H1 (cell line): ENCODE results near the gene CCNY. TPM values are rescaled to one million over a fixed set of nuclear protein-coding genes. Genes with fewer than 3 reads are reported as not detected.

Experiments
- CTCF ChIA-PET: fragments of 300-600 bp; sonication (Branson Sonifier 250); formaldehyde crosslinking; loops from one replicate; lab custom pipeline; 2021; ENCODE audit not compliant: partially characterized antibody; lab: Charles Lee
- POLR2A ChIA-PET: fragments of 300-600 bp; sonication (Branson Sonifier 250); formaldehyde crosslinking; loops from one replicate; lab custom pipeline; 2021; ENCODE audit warnings: inconsistent platforms; ENCODE audit not compliant: partially characterized antibody; lab: Charles Lee
- DNase-seq, 2 experiments: peaks; one replicate each; pipeline versions ENCODE4 v3.0.0 to v3.0.0-alpha.2; 2010 to 2022; ENCODE audit warnings: low spot score in 2 of 2, low read depth in 1 of 2, mixed read lengths in 1 of 2
- FAIRE-seq: peaks from 2 replicates; lab custom pipeline; 2011; peaks lifted over from hg19 to GRCh38; lab: Jason Lieb, UNC
- H2AFZ ChIP-seq: 2 replicates; pipeline ENCODE4 v1.8.1; 2012; ENCODE audit warnings: low read length, inconsistent platforms
- H2AK5ac ChIP-seq: 2 replicates; pipeline ENCODE4 v1.6.1; 2013; ENCODE audit warnings: low read depth, low read length
- H2BK120ac ChIP-seq: replicated peaks from 2 replicates; pipeline ENCODE3; 2013; ENCODE audit warnings: low read depth, low read length, inconsistent platforms
- H2BK12ac ChIP-seq: 2 replicates; pipeline ENCODE4 v1.6.1; 2013; ENCODE audit warnings: low read depth, low read length
- H2BK15ac ChIP-seq: 2 replicates; pipeline ENCODE4 v1.6.1; 2013; ENCODE audit warnings: low read length
- H2BK20ac ChIP-seq: 2 replicates; pipeline ENCODE4 v1.6.1; 2013; ENCODE audit warnings: low read length
- H2BK5ac ChIP-seq: 2 replicates; pipeline ENCODE4 v1.6.1; 2013; ENCODE audit warnings: low read depth, low read length
- H3K14ac ChIP-seq: 2 replicates; pipeline ENCODE4 v1.6.1; 2013; ENCODE audit warnings: inconsistent platforms; ENCODE audit not compliant: insufficient read length
- H3K18ac ChIP-seq: 2 replicates; pipeline ENCODE4 v1.6.1; 2013; ENCODE audit warnings: low read length; ENCODE audit errors: extremely low read depth
- H3K23ac ChIP-seq: 2 replicates; pipeline ENCODE4 v1.6.1; 2013; ENCODE audit warnings: inconsistent platforms; ENCODE audit not compliant: insufficient read length
- H3K23me2 ChIP-seq: 2 replicates; pipeline ENCODE4 v1.6.1; 2013; ENCODE audit warnings: low read depth, low read length
- H3K27ac ChIP-seq: 2 replicates; pipeline ENCODE4 v1.6.1; 2011; ENCODE audit warnings: low read depth, low read length, inconsistent platforms
- H3K27me3 ChIP-seq, 4 experiments: replicated peaks in 1 of 4; 1 replicate in 1 of 4; 2 replicates in 3 of 4; pipeline versions ENCODE4 v1.6.1 to v1.8.1; 2011 to 2013; ENCODE audit warnings: low read length in 3 of 4, mild to moderate bottlenecking in 3 of 4, inconsistent platforms in 2 of 4, mixed read lengths in 2 of 4, moderate library complexity in 1 of 4; ENCODE audit not compliant: control insufficient read depth in 3 of 4, insufficient read depth in 3 of 4; ENCODE audit errors: extremely low read depth in 1 of 4
- H3K36me3 ChIP-seq, 4 experiments: 2 replicates each; pipeline versions ENCODE4 v1.6.1 to v1.8.1; 2011 to 2013; ENCODE audit warnings: mild to moderate bottlenecking in 4 of 4, low read length in 3 of 4, moderate library complexity in 2 of 4, control low read depth in 1 of 4, inconsistent platforms in 1 of 4; ENCODE audit not compliant: insufficient read depth in 4 of 4, control insufficient read depth in 2 of 4
- H3K4ac ChIP-seq: replicated peaks from 2 replicates; pipeline ENCODE3; 2013; ENCODE audit warnings: low read length, low read depth, mixed read lengths, inconsistent platforms; ENCODE audit not compliant: insufficient read length
- H3K4me1 ChIP-seq, 4 experiments: replicated peaks in 1 of 4; 1 replicate in 1 of 4; 2 replicates in 3 of 4; pipeline versions ENCODE4 v1.6.1 to v1.8.1; 2011 to 2013; ENCODE audit warnings: low read length in 3 of 4, inconsistent platforms in 2 of 4, mixed read lengths in 1 of 4; ENCODE audit not compliant: insufficient read depth in 4 of 4, control insufficient read depth in 3 of 4
- H3K4me2 ChIP-seq, 2 experiments: 2 replicates each; pipeline versions ENCODE4 v1.6.1 to v1.8.1; 2011 to 2013; ENCODE audit warnings: low read depth in 2 of 2, low read length in 2 of 2, control low read depth in 1 of 2, inconsistent platforms in 1 of 2, mild to moderate bottlenecking in 1 of 2; ENCODE audit not compliant: insufficient read depth in 1 of 2
- H3K4me3 ChIP-seq, 4 experiments: fragments of 200-600, 300-600 bp in 1 of 4; sonication (generic), shearing (Covaris generic), sonication (Bioruptor Twin) in 1 of 4; 2 replicates each; pipeline versions ENCODE4 v1.5.1 to v1.8.1; 2011 to 2016; ENCODE audit warnings: low read length in 4 of 4, low read depth in 3 of 4, control low read depth in 2 of 4, inconsistent platforms in 2 of 4, mild to moderate bottlenecking in 2 of 4, mixed read lengths in 1 of 4, moderate library complexity in 1 of 4; ENCODE audit not compliant: insufficient read depth in 2 of 4; ENCODE audit errors: extremely low read depth in 1 of 4
- H3K56ac ChIP-seq: replicated peaks from 2 replicates; pipeline ENCODE3; 2013; ENCODE audit warnings: low read depth, mild to moderate bottlenecking, mixed read lengths, low read length, inconsistent platforms; ENCODE audit not compliant: insufficient read length
- H3K79me1 ChIP-seq: 2 replicates; pipeline ENCODE4 v1.6.1; 2013; ENCODE audit warnings: low read depth, low read length, control low read depth
- H3K79me2 ChIP-seq, 2 experiments: 2 replicates each; pipeline versions ENCODE4 v1.6.1 to v1.8.1; 2012 to 2013; ENCODE audit warnings: low read length in 2 of 2, mild to moderate bottlenecking in 2 of 2, inconsistent platforms in 1 of 2; ENCODE audit not compliant: insufficient read depth in 2 of 2, control insufficient read depth in 1 of 2
- H3K9ac ChIP-seq, 4 experiments: replicated peaks in 1 of 4; 1 replicate in 1 of 4; 2 replicates in 3 of 4; pipeline versions ENCODE4 v1.6.1 to v1.8.1; 2011 to 2013; ENCODE audit warnings: low read depth in 3 of 4, low read length in 3 of 4, control low read depth in 2 of 4, mild to moderate bottlenecking in 2 of 4, moderate library complexity in 2 of 4, inconsistent platforms in 1 of 4; ENCODE audit errors: extremely low read depth in 1 of 4
- H3K9me3 ChIP-seq, 2 experiments: 2 replicates each; pipeline versions ENCODE4 v1.6.1 to v1.8.1; 2012 to 2013; ENCODE audit warnings: mild to moderate bottlenecking in 2 of 2, moderate library complexity in 2 of 2, control low read depth in 1 of 2, inconsistent platforms in 1 of 2, low read depth in 1 of 2, low read length in 1 of 2, mixed read lengths in 1 of 2; ENCODE audit not compliant: insufficient read depth in 2 of 2
- H4K20me1 ChIP-seq, 2 experiments: replicated peaks in 1 of 2; 2 replicates each; pipeline versions ENCODE3 to v1.8.1; 2011 to 2013; ENCODE audit warnings: inconsistent platforms in 2 of 2, low read length in 2 of 2, mild to moderate bottlenecking in 1 of 2; ENCODE audit not compliant: insufficient read depth in 2 of 2, control insufficient read depth in 1 of 2
- H4K5ac ChIP-seq: 2 replicates; pipeline ENCODE4 v1.6.1; 2013; ENCODE audit warnings: low read length, low read depth, mixed read lengths, inconsistent platforms; ENCODE audit not compliant: insufficient read length
- H4K8ac ChIP-seq: 2 replicates; pipeline ENCODE4 v1.8.0; 2013; ENCODE audit warnings: mild to moderate bottlenecking, moderate library complexity, low read length, inconsistent platforms; ENCODE audit not compliant: insufficient read depth; ENCODE audit errors: extremely low read depth
- H4K91ac ChIP-seq: replicated peaks from 2 replicates; pipeline ENCODE3; 2013; ENCODE audit warnings: low read length, mixed read lengths, inconsistent platforms; ENCODE audit not compliant: insufficient read length
- ATF2 ChIP-seq: IDR thresholded peaks from 2 replicates; pipeline ENCODE4 v1.6.1; 2012; ENCODE audit warnings: low read length, inconsistent platforms
- CEBPB ChIP-seq: IDR thresholded peaks from 2 replicates; pipeline ENCODE4 v1.6.1; 2012; ENCODE audit warnings: low read depth, low read length
- FOSL1 ChIP-seq: IDR thresholded peaks from 2 replicates; pipeline ENCODE4 v1.6.1; 2011; ENCODE audit warnings: mild to moderate bottlenecking, low read depth, low read length, moderate library complexity; ENCODE audit not compliant: insufficient read depth
- KDM5A ChIP-seq: fragments of 200-600 bp; IDR thresholded peaks from 2 replicates; pipeline ENCODE4 v1.7.1; 2012; ENCODE audit warnings: mild to moderate bottlenecking, low read length, inconsistent platforms, mixed read lengths
- RNF2 ChIP-seq: fragments of 200-900, 300-1000 bp; sonication (generic); IDR thresholded peaks from 2 replicates; pipeline ENCODE4 v1.7.1; 2016; ENCODE audit warnings: borderline replicate concordance, low read depth, mild to moderate bottlenecking, antibody characterized with exemption, low read length; ENCODE audit not compliant: poor library complexity, severe bottlenecking; ENCODE audit errors: missing control alignments
- SP1 ChIP-seq: IDR thresholded peaks from 2 replicates; pipeline ENCODE4 v1.6.1; 2011; ENCODE audit warnings: low read depth, low read length
- SP2 ChIP-seq: IDR thresholded peaks from 2 replicates; pipeline ENCODE4 v1.6.1; 2012; ENCODE audit warnings: mild to moderate bottlenecking, low read length, inconsistent platforms
- SP4 ChIP-seq: IDR thresholded peaks from 2 replicates; pipeline ENCODE4 v1.6.1; 2012; ENCODE audit warnings: low read length, inconsistent platforms
- SUZ12 ChIP-seq: fragments of 200-600 bp; sonication (generic); IDR thresholded peaks from 2 replicates; pipeline ENCODE4 v1.6.1; 2012; ENCODE audit warnings: mild to moderate bottlenecking, inconsistent platforms, low read length, moderate library complexity, mixed read lengths
- WGBS, 2 experiments: shearing (Covaris generic) in 1 of 2; methylation state at CpG; one replicate each; pipeline versions ENCODE4 v1.1.6 to v1.1.7; 2013 to 2015; ENCODE audit warnings: low lambda C conversion rate in 2 of 2, mixed read lengths in 2 of 2, inconsistent platforms in 1 of 2, low coverage in 1 of 2, missing lambda C conversion rate in 1 of 2; ENCODE audit not compliant: insufficient replicate concordance in 2 of 2, insufficient coverage in 1 of 2, insufficient read length in 1 of 2; ENCODE audit errors: extremely low coverage in 1 of 2, missing lambda C conversion rate in 1 of 2; 5-methylcytosine and 5-hydroxymethylcytosine counted together
- polyA plus RNA-seq, 7 experiments: library from polyadenylated mRNA; depleted of rRNA in 3 of 7; stranded (reverse) in 5 of 7; unstranded in 2 of 7; fragments of >200 nt in 5 of 7; fragments of 200-250 nt in 2 of 7; gene quantifications; 1 replicate in 5 of 7; 2 replicates in 1 of 7; 4 replicates in 1 of 7; pipeline versions ENCODE4 v1.2.1 to v1.2.3, GENCODE V29; 2011 to 2013; ENCODE audit warnings: missing spikeins in 2 of 7, mixed read lengths in 2 of 7
- total RNA-seq: library from RNA; stranded (reverse); fragmentation: NEBNext Ultra II Directional; extraction: Animal tissue kit (Norgen Biotek cat#: 25700); gene quantifications from 2 replicates; pipeline ENCODE4 v1.2.1, GENCODE V29; 2021

The CCNY gene
- total and polyA plus RNA-seq, 2 of the 8 experiments (the other 6 are each of a cell fraction or from before 2014, with no cell fraction given): 25.3 to 68.2 TPM

GRCh38 chr10:35580423-35580770 is 244.1 kb downstream of the CCNY start:
- H2BK20ac ChIP-seq: no peak overlapping the region
- no peaks in the 10 kb centered on the region for H3K79me1 ChIP-seq
- no peak overlapping the region for H3K4me3 ChIP-seq
- WGBS, 2 experiments: 84% methylated on average over 3 of the region's 3 CpGs; no CpG with 5 or more reads in 1 of the 2 experiments
- H4K8ac ChIP-seq: no peak overlapping the region
- no peak overlapping the region for H4K5ac ChIP-seq
- no peak overlapping the region for H2BK12ac ChIP-seq
- no peaks in the 10 kb centered on the region for H3K23me2 ChIP-seq
- H3K4me2 ChIP-seq: no peak overlapping the region
- H2AFZ ChIP-seq: no peak overlapping the region
- no peak overlapping the region for H3K14ac ChIP-seq
- H3K4me1 ChIP-seq: no peaks in the 10 kb centered on the region
- no peaks in the 10 kb centered on the region for H4K20me1 ChIP-seq
- ChIA-PET CTCF (interaction anchor here (0.6 to 2.7 kb wide), 7 partner anchors 8 to 340 kb away, joined by 3 to 10 read pairs (median 4); no protein-coding TSS in a partner anchor), POLR2A (no interaction called here)
- no peak overlapping the region for H3K9ac ChIP-seq
- no peak overlapping the region for H3K4ac ChIP-seq
- no peak for DNase-seq
- no peak overlapping the region for H3K56ac ChIP-seq
- FAIRE-seq: no peak
- no peak overlapping the region for H2BK120ac ChIP-seq
- no peak overlapping the region for H3K18ac ChIP-seq
- no peaks in the 10 kb centered on the region for H3K36me3 ChIP-seq
- no peaks in the 10 kb centered on the region for H3K9me3 ChIP-seq
- H4K91ac ChIP-seq: no peak overlapping the region
- no peak overlapping the region for H2AK5ac ChIP-seq
- no peaks in the 10 kb centered on the region for H3K27me3 ChIP-seq
- no peak overlapping the region for H2BK15ac ChIP-seq
- H3K79me2 ChIP-seq: no peaks in the 10 kb centered on the region
- TF ChIP-seq RNF2 (no peak), ATF2 (no peak), SP2 (no peak), FOSL1 (no peak), SP1 (no peak), SUZ12 (no peak), SP4 (no peak), CEBPB (no peak), KDM5A (no peak)
- H2BK5ac ChIP-seq: no peak overlapping the region
- no peak overlapping the region for H3K27ac ChIP-seq
- no peak overlapping the region for H3K23ac ChIP-seq
